OCI-LY1 (cell line): ENCODE measurements around the gene MAP4K3.

Source experiments
- CTCF ChIP-seq: fragments of 200-600 bp; sonication (generic), shearing (Covaris generic); IDR thresholded peaks from 2 replicates; pipeline ENCODE4 v1.5.1; 2017; ENCODE audit warnings: mild to moderate bottlenecking, antibody characterized with exemption, low read length, moderate library complexity, mixed read lengths
- EZH2 ChIP-seq: fragments of 200-600 bp; sonication (generic), shearing (Covaris generic); IDR thresholded peaks from 2 replicates; pipeline ENCODE4 v1.8.0; 2017; ENCODE audit warnings: borderline replicate concordance, mixed run types, mild to moderate bottlenecking, antibody characterized with exemption, low read length, moderate library complexity, mixed read lengths

- no peak for TF ChIP-seq CTCF
- no peak for TF ChIP-seq EZH2
Measured at GRCh38 chr2:39385172-39385571, 51.9 kb downstream of the MAP4K3 start.
